SK-N-SH (cell line): ENCODE results near the gene ERGIC1. TPM values are rescaled to one million over a fixed set of nuclear protein-coding genes. Genes with fewer than 3 reads are reported as not detected.

ENCODE experiments used
- CTCF ChIA-PET: fragments of 300-600, 350-600 bp; formaldehyde crosslinking; extraction: SDS; loops from one replicate; lab custom pipeline; 2021; lab: Yijun Ruan, JAX
- POLR2A ChIA-PET: fragments of 350-600 bp; sonication (Branson Sonifier 250); formaldehyde crosslinking; extraction: SDS; loops from one replicate; lab custom pipeline; 2020; ENCODE audit warnings: antibody characterized with exemption, inconsistent platforms; lab: Yijun Ruan, JAX
- DNase-seq: peaks from one replicate; pipeline ENCODE4 v3.0.0; 2012
- H2AFZ ChIP-seq: fragments of 200-600 bp; sonication (generic); 2 replicates; pipeline ENCODE4 v1.8.1; 2016; ENCODE audit warnings: antibody characterized with exemption, mild to moderate bottlenecking, low read depth
- H3F3A ChIP-seq: fragments of 200-600 bp; sonication (generic); replicated peaks from 2 replicates; pipeline ENCODE3; 2016; ENCODE audit warnings: antibody characterized with exemption, mild to moderate bottlenecking; ENCODE audit not compliant: insufficient read depth
- H3K27ac ChIP-seq, 2 experiments: fragments of 200-500 bp in 1 of 2; fragments of 200-600 bp in 1 of 2; sonication (Bioruptor generic) in 1 of 2; sonication (generic), shearing (Covaris generic) in 1 of 2; 2 replicates each; pipeline versions ENCODE4 v1.5.1 to v1.6.1; 2014 to 2016; ENCODE audit warnings: low read depth in 2 of 2, inconsistent platforms in 1 of 2, low read length in 1 of 2, mild to moderate bottlenecking in 1 of 2, mixed read lengths in 1 of 2
- H3K27me3 ChIP-seq: fragments of 200-600 bp; sonication (generic), shearing (Covaris generic); 2 replicates; pipeline ENCODE4 v1.6.1; 2016; ENCODE audit warnings: mixed run types; ENCODE audit not compliant: insufficient read depth
- H3K36me3 ChIP-seq, 2 experiments: fragments of 200-500 bp in 1 of 2; fragments of 200-600 bp in 1 of 2; sonication (Bioruptor generic) in 1 of 2; sonication (generic) in 1 of 2; replicated peaks in 1 of 2; 2 replicates each; pipeline versions ENCODE3 to v1.5.1; 2014 to 2016; ENCODE audit warnings: low read length in 1 of 2, mild to moderate bottlenecking in 1 of 2; ENCODE audit not compliant: insufficient read depth in 2 of 2, control insufficient read depth in 1 of 2
- H3K4me1 ChIP-seq, 2 experiments: fragments of 200-500 bp in 1 of 2; fragments of 200-600 bp in 1 of 2; sonication (Bioruptor generic) in 1 of 2; sonication (generic), shearing (Covaris generic) in 1 of 2; 2 replicates each; pipeline versions ENCODE4 v1.5.1 to v1.6.1; 2014 to 2016; ENCODE audit warnings: low read depth in 1 of 2, low read length in 1 of 2, mixed run types in 1 of 2; ENCODE audit not compliant: insufficient read depth in 2 of 2, control insufficient read depth in 1 of 2
- H3K4me2 ChIP-seq: fragments of 200-600 bp; sonication (generic), shearing (Covaris generic); 2 replicates; pipeline ENCODE4 v1.6.1; 2017; ENCODE audit warnings: mixed run types
- H3K4me3 ChIP-seq, 2 experiments: fragments of 200-500 bp in 1 of 2; fragments of 200-600 bp in 1 of 2; sonication (Bioruptor generic) in 1 of 2; sonication (generic), shearing (Covaris generic) in 1 of 2; 2 replicates each; pipeline versions ENCODE4 v1.5.1 to v1.8.1; 2014 to 2016; ENCODE audit warnings: low read depth in 2 of 2, inconsistent platforms in 1 of 2, low read length in 1 of 2, mild to moderate bottlenecking in 1 of 2, mixed read lengths in 1 of 2, moderate library complexity in 1 of 2
- H3K79me2 ChIP-seq: fragments of 200-600 bp; sonication (generic); 2 replicates; pipeline ENCODE4 v1.8.1; 2017; ENCODE audit warnings: mild to moderate bottlenecking; ENCODE audit not compliant: insufficient read depth
- H3K9ac ChIP-seq: fragments of 200-600 bp; sonication (generic); 2 replicates; pipeline ENCODE4 v1.6.1; 2017; ENCODE audit warnings: mixed run types
- H3K9me2 ChIP-seq: fragments of 200-600 bp; sonication (generic); 2 replicates; pipeline ENCODE4 v1.6.1; 2017; ENCODE audit warnings: mixed run types
- H3K9me3 ChIP-seq: fragments of 200-600 bp; sonication (generic); 2 replicates; pipeline ENCODE4 v1.6.1; 2017; ENCODE audit warnings: mixed run types, mild to moderate bottlenecking, moderate library complexity
- H4K20me1 ChIP-seq: fragments of 200-600 bp; sonication (generic); 2 replicates; pipeline ENCODE4 v1.6.1; 2017; ENCODE audit warnings: mild to moderate bottlenecking, mixed run types; ENCODE audit not compliant: insufficient read depth
- CHD2 ChIP-seq: fragments of 150-350 bp; IDR thresholded peaks from 2 replicates; pipeline ENCODE4 v1.6.1; 2018; ENCODE audit warnings: low read length; ENCODE audit not compliant: partially characterized antibody
- CTCF ChIP-seq: fragments of 200-600 bp; sonication (generic); IDR thresholded peaks from 2 replicates; pipeline ENCODE4 v1.6.1; 2017; ENCODE audit warnings: antibody characterized with exemption, mild to moderate bottlenecking, moderate library complexity
- IRF3 ChIP-seq: fragments of 150-350 bp; IDR thresholded peaks from 2 replicates; pipeline ENCODE4 v1.6.1; 2016; ENCODE audit warnings: mild to moderate bottlenecking, low read depth, low read length
- MEF2A ChIP-seq: IDR thresholded peaks from 2 replicates; pipeline ENCODE4 v1.4.0; 2012; ENCODE audit warnings: low read depth, borderline replicate concordance
- RAD21 ChIP-seq: IDR thresholded peaks from 2 replicates; pipeline ENCODE4 v1.6.1; 2012; ENCODE audit warnings: mild to moderate bottlenecking, low read length
- RXRA ChIP-seq: IDR thresholded peaks from 2 replicates; pipeline ENCODE4 v1.4.0; 2012; ENCODE audit warnings: low read depth, mild to moderate bottlenecking, borderline replicate concordance
- SMC3 ChIP-seq: IDR thresholded peaks from 2 replicates; pipeline ENCODE4 v1.6.1; 2012; ENCODE audit warnings: low read depth, low read length, improper control_type of control experiment
- TAF1 ChIP-seq: IDR thresholded peaks from 2 replicates; pipeline ENCODE4 v1.6.1; 2012; ENCODE audit warnings: low read depth, mild to moderate bottlenecking, low read length, moderate library complexity, borderline replicate concordance
- TCF12 ChIP-seq: IDR thresholded peaks from 2 replicates; pipeline ENCODE4 v1.4.0; 2012
- WGBS: methylation state at CpG from one replicate; pipeline ENCODE4 v1.1.6; 2017; ENCODE audit warnings: low lambda C conversion rate; 5-methylcytosine and 5-hydroxymethylcytosine counted together
- polyA plus RNA-seq, 3 experiments: library from polyadenylated mRNA; depleted of rRNA; stranded (reverse); fragments of >200 nt; gene quantifications; 2 replicates each; pipeline ENCODE4 v1.2.3, GENCODE V29; 2012

ERGIC1 gene
- polyA plus RNA-seq, 1 of the 3 experiments (the other 2 are of a cell fraction) = 101 TPM

- Histone ChIP-seq H3K27ac (no peak overlapping the region; a peak in 1 of 4 replicates), H3K9me3 (no peaks in the 10 kb centered on the region), H3F3A (peaks cover 24% of the 10 kb centered on the region), H3K4me3 (no peak overlapping the region), H3K9ac (no peak overlapping the region), H3K36me3 (peaks cover 11 to 16% of the 10 kb centered on the region in 2 experiments), H3K27me3 (no peaks in the 10 kb centered on the region), H3K4me1 (peaks cover 0 to 12% of the 10 kb centered on the region in 2 experiments; a peak in 1 of 4 replicates), H3K9me2 (no peaks in the 10 kb centered on the region), H2AFZ (no peak overlapping the region), H4K20me1 (no peaks in the 10 kb centered on the region), H3K4me2 (no peak overlapping the region), H3K79me2 (no peaks in the 10 kb centered on the region)
- WGBS = 100% methylated on average over 5 of the region's 5 CpGs
- POLR2A ChIA-PET = no interaction called here
- TF ChIP-seq SMC3 (no peak), MEF2A (no peak), RAD21 (no peak), IRF3 (no peak), CHD2 (no peak), TAF1 (no peak), RXRA (no peak)
- CTCF ChIA-PET = interaction anchor here (0.7 to 23.2 kb wide), 7 partner anchors 9 to 239 kb away, joined by 3 to 508 read pairs (median 6); partner anchors contain the start of genes DUSP1 and RPL26L1
- no peak for DNase-seq
Measured at GRCh38 chr5:172936401-172936800, 102.3 kb downstream of the ERGIC1 start.

- no peak overlapping the region for H2AFZ ChIP-seq
- peak overlapping the region in 1 of 2 experiments; percentile 19; a peak in 1 of 4 replicates for H3K27ac ChIP-seq
- H3K36me3 ChIP-seq = peaks cover 4 to 16% of the 10 kb centered on the region in 2 experiments
- peaks cover 3% of the 10 kb centered on the region; the same call in 1 of the 2 replicates for H3K79me2 ChIP-seq
- POLR2A ChIA-PET = no interaction called here
- no peak overlapping the region for H3K4me2 ChIP-seq
- H3K4me3 ChIP-seq = peak overlapping the region in 1 of 2 experiments; percentile 28; a peak in 1 of 4 replicates
- no peak for DNase-seq
- TF ChIP-seq RAD21 (0 out of 2 replicates have a peak, but pooled peaks have one; percentile 11), CTCF (peak; percentile 54), TCF12 (no peak)
- TF ChIP-seq, all 33 proteins: peak for 2
- H3K9me2 ChIP-seq = no peaks in the 10 kb centered on the region
- CTCF ChIA-PET = interaction anchor here (1.9 to 23.2 kb wide), 5 partner anchors 7 to 229 kb away, joined by 6 to 508 read pairs (median 9); no protein-coding TSS in a partner anchor
- H3K27me3 ChIP-seq = no peaks in the 10 kb centered on the region
- peaks cover 29% of the 10 kb centered on the region for H3F3A ChIP-seq
- peaks cover 0 to 24% of the 10 kb centered on the region in 2 experiments; a peak in 2 of 4 replicates for H3K4me1 ChIP-seq
- no peaks in the 10 kb centered on the region for H3K9me3 ChIP-seq
- H3K9ac ChIP-seq = no peak overlapping the region
- WGBS = 92% methylated on average over 10 of the region's 10 CpGs
- no peaks in the 10 kb centered on the region for H4K20me1 ChIP-seq
Measured at GRCh38 chr5:172939071-172939470, 105.0 kb downstream of the ERGIC1 start.
